ENCODE data around the gene LYRM9. TPM values are rescaled to one million over a fixed set of nuclear protein-coding genes. Genes with fewer than 3 reads are reported as not detected.
"Not testable (repeated sequence)": the region's sequence is repeated elsewhere in the genome, so short reads cannot be mapped to it uniquely, and the experiment has no call there.

The LYRM9 gene
- polyA plus RNA-seq, 1 donor from 2014 or later = 83.8 TPM

- H3K27ac ChIP-seq (ENCODE audit: low read length); H3K4me3 ChIP-seq (ENCODE audit: low read length); H2AFZ ChIP-seq (ENCODE audit: low read depth, low read length); H3K79me2 ChIP-seq (replicated peaks; ENCODE audit: insufficient read depth, low read length); H4K20me1 ChIP-seq (ENCODE audit: insufficient read depth); H3K9ac ChIP-seq (ENCODE audit: low read length); H3K4me2 ChIP-seq (ENCODE audit: low read length); H3K9me3 ChIP-seq (ENCODE audit: low read length); H3F3A ChIP-seq (ENCODE audit: insufficient read depth, low read length, poor library complexity, severe bottlenecking); H3K9me2 ChIP-seq (ENCODE audit: insufficient read depth, low read length); H3K36me3 ChIP-seq (ENCODE audit: insufficient read depth, low read length); H3K27me3 ChIP-seq (ENCODE audit: insufficient read depth, low read depth, low read length): not testable (repeated sequence)
Measured at GRCh38 chr17:27829143-27829711, 63.9 kb downstream of the LYRM9 start.

Other genes starting within 250 kb of the LYRM9 start
- 0.28 and 0.53 TPM in 2 replicates for gene NOS2, start 92.8 kb downstream of the LYRM9 start, polyA plus RNA-seq
- 67.1 and 81.7 TPM in 2 replicates for gene NLK, start 149.3 kb upstream of the LYRM9 start, polyA plus RNA-seq